Peyer's patch (tissue), 4 donors: ENCODE data around the gene TCTN1.

ENCODE experiments used
- CTCF ChIP-seq, 6 experiments: fragments of 450-650 bp in 4 of 6; fragments of 200-600 bp in 2 of 6; sonication (generic) in 1 of 6; IDR thresholded peaks; one replicate each; pipeline ENCODE4 v1.5.1; 2017 to 2019; ENCODE audit warnings: antibody characterized with exemption in 6 of 6, mild to moderate bottlenecking in 3 of 6, moderate library complexity in 1 of 6
- POLR2A ChIP-seq, 2 donors: fragments of 450-650 bp; IDR thresholded peaks; one replicate each; pipeline ENCODE4 v1.5.1; 2017; ENCODE audit warnings: antibody characterized with exemption in 2 of 2, mild to moderate bottlenecking in 2 of 2, moderate library complexity in 2 of 2

- no peak for TF ChIP-seq CTCF (IDR thresholded peaks at IDR 0.05)
- TF ChIP-seq POLR2A (IDR thresholded peaks at IDR 0.05) = no peak
Observed at GRCh38 chr12:110657747-110658146, 43.8 kb downstream of the TCTN1 start.
